Chondrocyte (in vitro differentiated cells): ENCODE results near the gene RAD51. TPM values are rescaled to one million over a fixed set of nuclear protein-coding genes. Genes with fewer than 3 reads are reported as not detected.

Experiments used
- DNase-seq: peaks from one replicate; pipeline ENCODE4 v3.0.0; 2021; ENCODE audit warnings: mixed read lengths, low spot score
- H3K27ac Mint-ChIP-seq: one replicate; pipeline ENCODE4 v1.8.0; 2021; ENCODE audit warnings: mild to moderate bottlenecking, moderate library complexity, mixed read lengths; ENCODE audit not compliant: unreplicated experiment
- H3K27me3 Mint-ChIP-seq: 2 replicates; pipeline ENCODE4 v1.8.0; 2021; ENCODE audit warnings: low read depth, mixed read lengths
- H3K36me3 Mint-ChIP-seq: 2 replicates; pipeline ENCODE4 v1.8.0; 2021; ENCODE audit warnings: low read depth, mixed read lengths
- H3K4me1 Mint-ChIP-seq: 2 replicates; pipeline ENCODE4 v1.8.0; 2021; ENCODE audit warnings: low read depth, mild to moderate bottlenecking, mixed read lengths
- H3K4me3 Mint-ChIP-seq: one replicate; pipeline ENCODE4 v1.8.0; 2021; ENCODE audit warnings: mild to moderate bottlenecking, moderate library complexity, mixed read lengths; ENCODE audit not compliant: unreplicated experiment
- H3K9me3 Mint-ChIP-seq: 2 replicates; pipeline ENCODE4 v1.8.0; 2021; ENCODE audit warnings: low read depth, mixed read lengths
- CTCF ChIP-seq: fragments of 200-600 bp; sonication (generic); IDR thresholded peaks from 2 replicates; pipeline ENCODE4 v1.5.0; 2021; ENCODE audit warnings: antibody characterized with exemption, mild to moderate bottlenecking, moderate library complexity
- total RNA-seq: library from RNA; stranded (reverse); gene quantifications from 3 replicates; pipeline ENCODE4 v1.2.1, GENCODE V29; 2021

RAD51 gene
- total RNA-seq, 1 donor from 2014 or later = 9.4 TPM

DNA sequence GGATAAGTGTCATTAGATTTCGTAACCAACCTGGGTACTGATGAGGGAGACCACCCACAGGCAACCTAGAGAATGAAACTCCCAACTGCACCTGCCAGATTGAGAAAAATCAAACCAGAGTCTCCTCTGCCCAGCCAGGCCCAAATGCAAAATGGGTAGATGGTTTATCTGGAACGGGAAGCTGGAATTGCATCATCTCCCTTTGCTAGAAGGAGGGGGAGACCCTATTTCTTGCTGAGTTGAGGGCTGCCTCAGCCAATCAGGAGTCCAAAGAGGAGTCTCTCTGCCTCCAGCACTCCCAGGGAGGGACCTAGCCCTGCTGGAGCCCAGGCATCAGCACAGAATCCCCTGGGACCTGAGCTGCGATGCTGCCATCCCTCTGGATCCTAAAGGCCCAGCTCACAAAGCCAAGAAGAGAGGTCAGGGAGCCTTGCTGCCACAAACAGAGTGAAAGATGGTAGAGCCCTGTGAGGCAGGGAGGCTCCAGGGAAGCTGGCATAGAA lies 52.0 kb downstream of the RAD51 start:
- H3K4me3 Mint-ChIP-seq = no peak overlapping the region
- DNase-seq = no peak
- H3K27ac Mint-ChIP-seq = peak overlapping the region; percentile 45
- H3K9me3 Mint-ChIP-seq = no peaks in the 10 kb centered on the region
- H3K4me1 Mint-ChIP-seq = peaks cover 7% of the 10 kb centered on the region
- TF ChIP-seq CTCF = no peak
- peaks cover 15% of the 10 kb centered on the region for H3K36me3 Mint-ChIP-seq
- no peaks in the 10 kb centered on the region for H3K27me3 Mint-ChIP-seq

- Mint-ChIP-seq H3K9me3 (no peaks in the 10 kb centered on the region), H3K27ac (no peak overlapping the region), H3K4me3 (no peak overlapping the region), H3K27me3 (no peaks in the 10 kb centered on the region), H3K4me1 (peaks cover 12% of the 10 kb centered on the region), H3K36me3 (peaks cover 13% of the 10 kb centered on the region)
- DNase-seq = no peak
- TF ChIP-seq CTCF = no peak
These were observed 53.0 kb downstream of the RAD51 start for GRCh38 chr15:40747685-40748631.

- DNase-seq = no peak
- Mint-ChIP-seq H3K27ac (no peak overlapping the region), H3K27me3 (no peaks in the 10 kb centered on the region), H3K4me3 (no peak overlapping the region), H3K4me1 (peaks cover 24% of the 10 kb centered on the region), H3K9me3 (no peaks in the 10 kb centered on the region), H3K36me3 (peaks cover 10% of the 10 kb centered on the region)
- TF ChIP-seq CTCF = no peak
These were observed 54.2 kb downstream of the RAD51 start for GRCh38 chr15:40749151-40749630.

DNA sequence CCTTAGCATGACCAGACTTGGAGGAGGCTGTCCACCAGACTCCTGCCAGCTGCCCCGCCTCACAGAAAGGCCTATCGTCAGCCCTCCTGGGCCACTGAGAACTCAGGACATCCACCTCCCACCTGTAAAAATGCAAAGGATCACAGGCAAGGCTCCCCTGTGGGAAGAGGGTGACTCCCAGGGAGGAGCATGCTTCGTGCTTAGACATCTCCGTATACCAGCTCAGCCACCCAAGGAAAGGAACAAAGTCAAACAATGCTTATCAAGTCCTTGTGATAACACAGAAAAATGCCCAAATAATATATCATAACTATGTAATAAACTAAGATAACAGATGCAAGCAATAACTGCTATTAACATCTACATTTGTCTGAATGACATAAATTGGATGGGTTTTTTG lies 55.9 kb downstream of the RAD51 start:
- TF ChIP-seq CTCF = no peak
- H3K4me1 Mint-ChIP-seq = peaks cover 32% of the 10 kb centered on the region

GRCh38 chr15:40751745-40752144 lies 56.8 kb downstream of the RAD51 start:
- no peaks in the 10 kb centered on the region for H3K9me3 Mint-ChIP-seq
- H3K27ac Mint-ChIP-seq = no peak overlapping the region
- H3K36me3 Mint-ChIP-seq = peaks cover 5% of the 10 kb centered on the region
- no peak for DNase-seq
- no peak for TF ChIP-seq CTCF
- no peaks in the 10 kb centered on the region for H3K27me3 Mint-ChIP-seq
- peaks cover 32% of the 10 kb centered on the region for H3K4me1 Mint-ChIP-seq
- no peak overlapping the region for H3K4me3 Mint-ChIP-seq

More for the DNA sequence above, 55.9 kb downstream of the RAD51 start:
- Mint-ChIP-seq H3K36me3 (peaks cover 5% of the 10 kb centered on the region), H3K4me3 (no peak overlapping the region), H3K27me3 (no peaks in the 10 kb centered on the region), H3K27ac (no peak overlapping the region), H3K9me3 (no peaks in the 10 kb centered on the region)
- DNase-seq = no peak
